GM23338 (cell line): ENCODE measurements around the gene GRM3.

Source experiments
- CREB1 ChIP-seq: fragments of 250-450 bp; sonication (Bioruptor Pico); IDR thresholded peaks from 2 replicates; pipeline ENCODE4 v1.5.0; 2020; ENCODE audit warnings: low read depth, mild to moderate bottlenecking, moderate library complexity
- EZH2 ChIP-seq: fragments of 200-600 bp; sonication (generic); IDR thresholded peaks from one replicate; pipeline ENCODE4 v1.8.0; 2017; ENCODE audit warnings: antibody characterized with exemption, mild to moderate bottlenecking, low read depth; ENCODE audit not compliant: unreplicated experiment
- EZH2phosphoT487 ChIP-seq: fragments of 200-600 bp; sonication (generic); IDR thresholded peaks from one replicate; pipeline ENCODE4 v1.8.1; 2018; ENCODE audit warnings: antibody characterized with exemption; ENCODE audit not compliant: unreplicated experiment
- JUNB ChIP-seq: IDR thresholded peaks from one replicate; pipeline ENCODE4 v1.6.1; 2016; ENCODE audit warnings: antibody characterized with exemption; ENCODE audit not compliant: unreplicated experiment
- POLR2AphosphoS5 ChIP-seq: IDR thresholded peaks from 2 replicates; pipeline ENCODE4 v1.6.1; 2016; ENCODE audit warnings: antibody characterized with exemption, low read depth
- ZNF114 ChIP-seq: fragments of 250-450 bp; sonication (Bioruptor Pico); IDR thresholded peaks from 2 replicates; pipeline ENCODE4 v1.5.0; 2020; ENCODE audit warnings: mild to moderate bottlenecking, moderate library complexity
- ZNF331 ChIP-seq: fragments of 250-450 bp; sonication (Bioruptor Pico); IDR thresholded peaks from 2 replicates; pipeline ENCODE4 v1.5.0; 2020; ENCODE audit warnings: low read depth, mild to moderate bottlenecking, moderate library complexity
- TF ChIP-seq, protein P1 (sequence below), 2 experiments: fragments of 200-600 bp in 1 of 2; sonication (generic) in 1 of 2; conservative IDR thresholded peaks; 2 replicates each; pipeline versions ENCODE4 v1.5.1 to v1.6.1; 2016 to 2017; ENCODE audit warnings: antibody characterized with exemption in 2 of 2, low read depth in 2 of 2, mild to moderate bottlenecking in 2 of 2, moderate library complexity in 1 of 2
- TF ChIP-seq, protein P2 (sequence below): IDR thresholded peaks from one replicate; pipeline ENCODE4 v1.6.1; 2018; ENCODE audit warnings: antibody characterized with exemption; ENCODE audit not compliant: unreplicated experiment

DNA sequence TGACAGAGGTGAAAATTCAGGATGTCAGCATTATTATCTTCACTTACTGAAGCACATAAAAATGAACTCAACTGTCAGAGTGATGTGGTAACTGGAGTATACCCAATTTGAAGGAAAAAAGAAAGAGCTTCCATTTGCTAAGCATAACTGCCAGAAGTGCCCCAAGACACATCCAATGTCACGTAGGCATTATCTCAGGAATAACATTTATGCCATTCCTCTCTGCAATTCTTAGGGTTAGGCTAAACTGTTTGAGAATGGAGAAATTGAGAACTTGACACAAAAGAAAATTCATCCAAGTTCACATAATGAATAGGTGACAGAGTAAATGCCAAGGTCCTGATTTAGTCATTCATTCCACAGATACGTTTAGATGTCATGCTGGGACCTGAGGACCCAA, 148.6 kb downstream of the GRM3 start:
- TF ChIP-seq EZH2, result no peak
- TF ChIP-seq, protein P1, sequence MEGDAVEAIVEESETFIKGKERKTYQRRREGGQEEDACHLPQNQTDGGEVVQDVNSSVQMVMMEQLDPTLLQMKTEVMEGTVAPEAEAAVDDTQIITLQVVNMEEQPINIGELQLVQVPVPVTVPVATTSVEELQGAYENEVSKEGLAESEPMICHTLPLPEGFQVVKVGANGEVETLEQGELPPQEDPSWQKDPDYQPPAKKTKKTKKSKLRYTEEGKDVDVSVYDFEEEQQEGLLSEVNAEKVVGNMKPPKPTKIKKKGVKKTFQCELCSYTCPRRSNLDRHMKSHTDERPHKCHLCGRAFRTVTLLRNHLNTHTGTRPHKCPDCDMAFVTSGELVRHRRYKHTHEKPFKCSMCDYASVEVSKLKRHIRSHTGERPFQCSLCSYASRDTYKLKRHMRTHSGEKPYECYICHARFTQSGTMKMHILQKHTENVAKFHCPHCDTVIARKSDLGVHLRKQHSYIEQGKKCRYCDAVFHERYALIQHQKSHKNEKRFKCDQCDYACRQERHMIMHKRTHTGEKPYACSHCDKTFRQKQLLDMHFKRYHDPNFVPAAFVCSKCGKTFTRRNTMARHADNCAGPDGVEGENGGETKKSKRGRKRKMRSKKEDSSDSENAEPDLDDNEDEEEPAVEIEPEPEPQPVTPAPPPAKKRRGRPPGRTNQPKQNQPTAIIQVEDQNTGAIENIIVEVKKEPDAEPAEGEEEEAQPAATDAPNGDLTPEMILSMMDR (conservative IDR thresholded peaks at IDR 0.05; ENCODE audit: low read depth in 2 of 2), result no peak
- no peak for TF ChIP-seq POLR2AphosphoS5
- TF ChIP-seq CREB1 (CRISPR knock-in tag), result no peak
- no peak for TF ChIP-seq ZNF114 (CRISPR knock-in tag)
- TF ChIP-seq, protein P2, sequence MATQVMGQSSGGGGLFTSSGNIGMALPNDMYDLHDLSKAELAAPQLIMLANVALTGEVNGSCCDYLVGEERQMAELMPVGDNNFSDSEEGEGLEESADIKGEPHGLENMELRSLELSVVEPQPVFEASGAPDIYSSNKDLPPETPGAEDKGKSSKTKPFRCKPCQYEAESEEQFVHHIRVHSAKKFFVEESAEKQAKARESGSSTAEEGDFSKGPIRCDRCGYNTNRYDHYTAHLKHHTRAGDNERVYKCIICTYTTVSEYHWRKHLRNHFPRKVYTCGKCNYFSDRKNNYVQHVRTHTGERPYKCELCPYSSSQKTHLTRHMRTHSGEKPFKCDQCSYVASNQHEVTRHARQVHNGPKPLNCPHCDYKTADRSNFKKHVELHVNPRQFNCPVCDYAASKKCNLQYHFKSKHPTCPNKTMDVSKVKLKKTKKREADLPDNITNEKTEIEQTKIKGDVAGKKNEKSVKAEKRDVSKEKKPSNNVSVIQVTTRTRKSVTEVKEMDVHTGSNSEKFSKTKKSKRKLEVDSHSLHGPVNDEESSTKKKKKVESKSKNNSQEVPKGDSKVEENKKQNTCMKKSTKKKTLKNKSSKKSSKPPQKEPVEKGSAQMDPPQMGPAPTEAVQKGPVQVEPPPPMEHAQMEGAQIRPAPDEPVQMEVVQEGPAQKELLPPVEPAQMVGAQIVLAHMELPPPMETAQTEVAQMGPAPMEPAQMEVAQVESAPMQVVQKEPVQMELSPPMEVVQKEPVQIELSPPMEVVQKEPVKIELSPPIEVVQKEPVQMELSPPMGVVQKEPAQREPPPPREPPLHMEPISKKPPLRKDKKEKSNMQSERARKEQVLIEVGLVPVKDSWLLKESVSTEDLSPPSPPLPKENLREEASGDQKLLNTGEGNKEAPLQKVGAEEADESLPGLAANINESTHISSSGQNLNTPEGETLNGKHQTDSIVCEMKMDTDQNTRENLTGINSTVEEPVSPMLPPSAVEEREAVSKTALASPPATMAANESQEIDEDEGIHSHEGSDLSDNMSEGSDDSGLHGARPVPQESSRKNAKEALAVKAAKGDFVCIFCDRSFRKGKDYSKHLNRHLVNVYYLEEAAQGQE, result no peak
- no peak for TF ChIP-seq EZH2phosphoT487
- TF ChIP-seq JUNB, result no peak
- TF ChIP-seq ZNF331 (CRISPR knock-in tag), result no peak
